ENCODE measurements around the gene INAVA. TPM values are rescaled to one million over a fixed set of nuclear protein-coding genes. Genes with fewer than 3 reads are reported as not detected.

INAVA gene
- total and polyA plus RNA-seq, 2 experiments from 2014 or later: 25.3 to 43.9 TPM

GRCh38 chr1:200895801-200896530, 1.3 kb downstream of the INAVA start:
- Mint-ChIP-seq H3K36me3 (ENCODE audit: low read depth) (peaks cover 41% of the 10 kb centered on the region), H3K4me1 (peaks cover 56% of the 10 kb centered on the region), H3K27ac (peak overlapping the region; percentile 72; the same call in 1 of the 2 replicates), H3K9me3 (no peaks in the 10 kb centered on the region), H3K4me3 (peak overlapping the region; percentile 85; the same call in 1 of the 3 replicates), H3K27me3 (ENCODE audit: insufficient read depth, low read depth, poor library complexity) (peaks cover 24% of the 10 kb centered on the region)
- no peak for DNase-seq (ENCODE audit: low spot score)
- Histone ChIP-seq H2AFZ (no peak overlapping the region), H3K4me3 (peak overlapping the region; percentile 30; the same call in 1 of the 2 replicates), H3K4me2 (peak overlapping the region; percentile 95), H3K79me2 (replicated peaks; ENCODE audit: insufficient read depth) (peaks cover 63% of the 10 kb centered on the region), H3K36me3 (ENCODE audit: insufficient read depth) (no peaks in the 10 kb centered on the region; the same call in 1 of the 2 replicates), H4K20me1 (replicated peaks; ENCODE audit: insufficient read depth) (no peaks in the 10 kb centered on the region; the same call in none of the 2 replicates), H3F3A (replicated peaks; ENCODE audit: low read depth) (0 out of 2 replicates have a peak, but pooled peaks cover 3% of the 10 kb centered on the region), H3K27me3 (ENCODE audit: insufficient read depth) (no peaks in the 10 kb centered on the region), H3K27ac (ENCODE audit: low read depth) (no peak overlapping the region), H3K4me1 (ENCODE audit: insufficient read depth) (peaks cover 47% of the 10 kb centered on the region), H3K9me2 (ENCODE audit: insufficient read depth) (no peaks in the 10 kb centered on the region)
- ATAC-seq: no peak
- TF ChIP-seq CTCF (conservative IDR thresholded peaks at IDR 0.05; ENCODE audit: low read depth in 2 of 2) (no peak), ZNF114 (CRISPR knock-in tag; IDR thresholded peaks at IDR 0.05) (no peak), JUNB (IDR thresholded peaks at IDR 0.05; ENCODE audit: unreplicated experiment) (no peak)

GRCh38 chr1:200896531-200897196, 2.0 kb downstream of the INAVA start:
- Histone ChIP-seq H3F3A (replicated peaks; ENCODE audit: low read depth) (0 out of 2 replicates have a peak, but pooled peaks cover 3% of the 10 kb centered on the region), H3K27ac (ENCODE audit: low read depth) (no peak overlapping the region), H3K9me2 (ENCODE audit: insufficient read depth) (no peaks in the 10 kb centered on the region), H2AFZ (no peak overlapping the region), H3K27me3 (ENCODE audit: insufficient read depth) (no peaks in the 10 kb centered on the region), H3K36me3 (ENCODE audit: insufficient read depth) (peaks cover 5% of the 10 kb centered on the region; the same call in 1 of the 2 replicates), H3K79me2 (replicated peaks; ENCODE audit: insufficient read depth) (peaks cover 63% of the 10 kb centered on the region), H3K4me2 (peak overlapping the region; percentile 45; the same call in 1 of the 2 replicates), H3K4me1 (ENCODE audit: insufficient read depth) (peaks cover 47% of the 10 kb centered on the region), H3K4me3 (peak overlapping the region; percentile 15; the same call in 1 of the 2 replicates), H4K20me1 (replicated peaks; ENCODE audit: insufficient read depth) (no peaks in the 10 kb centered on the region; the same call in none of the 2 replicates)
- Mint-ChIP-seq H3K27ac (peak overlapping the region; percentile 90), H3K4me3 (peak overlapping the region; percentile 34; the same call in 2 of the 3 replicates), H3K9me3 (no peaks in the 10 kb centered on the region), H3K27me3 (ENCODE audit: insufficient read depth, low read depth, poor library complexity) (peaks cover 22% of the 10 kb centered on the region), H3K4me1 (peaks cover 56% of the 10 kb centered on the region), H3K36me3 (ENCODE audit: low read depth) (peaks cover 47% of the 10 kb centered on the region)
- DNase-seq (ENCODE audit: low spot score) (peak; percentile 16), ATAC-seq (no peak)
- TF ChIP-seq ETS1 (IDR thresholded peaks at IDR 0.05) (no peak), JUNB (IDR thresholded peaks at IDR 0.05; ENCODE audit: unreplicated experiment) (no peak), REST (IDR thresholded peaks at IDR 0.05; ENCODE audit: unreplicated experiment) (no peak), STAT1 (IDR thresholded peaks at IDR 0.05; ENCODE audit: unreplicated experiment) (no peak), CREB1 (CRISPR knock-in tag; IDR thresholded peaks at IDR 0.05; ENCODE audit: low read depth) (no peak), CTCF (conservative IDR thresholded peaks at IDR 0.05; ENCODE audit: low read depth in 2 of 2) (no peak), ZNF114 (CRISPR knock-in tag; IDR thresholded peaks at IDR 0.05) (no peak), POLR2AphosphoS5 (IDR thresholded peaks at IDR 0.05; ENCODE audit: low read depth) (no peak)
